DOHH2 (cell line): ENCODE data around the gene MPRIP.

Experiments used
- H3F3A ChIP-seq: fragments of 200-600 bp; sonication (generic), shearing (Covaris generic); 2 replicates; pipeline ENCODE4 v1.6.0; 2016; ENCODE audit warnings: antibody characterized with exemption, mild to moderate bottlenecking; ENCODE audit not compliant: control insufficient read depth, insufficient read depth
- H3K27ac ChIP-seq: fragments of 200-600 bp; sonication (generic); 2 replicates; pipeline ENCODE4 v1.5.1; 2014; ENCODE audit warnings: low read depth, mild to moderate bottlenecking, low read length, moderate library complexity
- H3K27me3 ChIP-seq: fragments of 200-600 bp; sonication (generic); 2 replicates; pipeline ENCODE4 v1.6.1; 2014; ENCODE audit warnings: mild to moderate bottlenecking, low read length, mixed read lengths; ENCODE audit not compliant: control insufficient read depth
- H3K36me3 ChIP-seq: fragments of 200-600 bp; sonication (generic); 2 replicates; pipeline ENCODE4 v1.6.1; 2014; ENCODE audit warnings: mild to moderate bottlenecking, low read length, moderate library complexity, mixed read lengths; ENCODE audit not compliant: control insufficient read depth
- H3K4me1 ChIP-seq: fragments of 200-600 bp; sonication (generic); 2 replicates; pipeline ENCODE4 v1.6.1; 2014; ENCODE audit warnings: mild to moderate bottlenecking, low read length, mixed read lengths; ENCODE audit not compliant: control insufficient read depth
- H3K4me2 ChIP-seq: fragments of 200-600 bp; sonication (generic); 2 replicates; pipeline ENCODE4 v1.6.0; 2014; ENCODE audit warnings: mild to moderate bottlenecking, low read length, moderate library complexity
- H3K4me3 ChIP-seq: fragments of 200-600 bp; sonication (generic); 2 replicates; pipeline ENCODE4 v1.5.1; 2014; ENCODE audit warnings: mild to moderate bottlenecking, low read length, mixed read lengths
- H3K79me2 ChIP-seq: fragments of 200-600 bp; sonication (generic); 2 replicates; pipeline ENCODE4 v1.6.1; 2014; ENCODE audit warnings: mild to moderate bottlenecking, low read length, mixed read lengths; ENCODE audit not compliant: control insufficient read depth
- H3K9me2 ChIP-seq: fragments of 200-600 bp; sonication (generic); replicated peaks from 2 replicates; pipeline ENCODE4 v1.6.1; 2014; ENCODE audit warnings: mild to moderate bottlenecking, low read length, mixed read lengths; ENCODE audit not compliant: control insufficient read depth
- H3K9me3 ChIP-seq: fragments of 200-600 bp; sonication (generic); 2 replicates; pipeline ENCODE4 v1.6.1; 2014; ENCODE audit warnings: antibody characterized with exemption, low read length, mixed read lengths; ENCODE audit not compliant: control insufficient read depth, insufficient read depth
- H4K20me1 ChIP-seq: fragments of 200-600 bp; sonication (generic); 2 replicates; pipeline ENCODE4 v1.6.0; 2014; ENCODE audit warnings: low read depth, mild to moderate bottlenecking, antibody characterized with exemption, low read length, moderate library complexity; ENCODE audit not compliant: control insufficient read depth, insufficient read depth
- EZH2phosphoT487 ChIP-seq: fragments of 200-600 bp; sonication (generic); IDR thresholded peaks from 2 replicates; pipeline ENCODE4 v1.6.1; 2017; ENCODE audit warnings: borderline replicate concordance, mild to moderate bottlenecking, antibody characterized with exemption, low read length, moderate library complexity, mixed read lengths
- TF ChIP-seq, protein P1 (sequence below): fragments of 200-600 bp; sonication (generic); IDR thresholded peaks from one replicate; pipeline ENCODE4 v1.5.1; 2014; ENCODE audit warnings: antibody characterized with exemption, mild to moderate bottlenecking, low read depth, low read length; ENCODE audit not compliant: poor library complexity, severe bottlenecking

MPRIP gene

GRCh38 chr17:17119533-17119932 lies 77.3 kb downstream of the MPRIP start:
- Histone ChIP-seq H3K27ac (no peak overlapping the region), H3K9me2 (no peaks in the 10 kb centered on the region), H3K4me1 (peaks cover 38% of the 10 kb centered on the region), H3K4me2 (peak overlapping the region; percentile 14; the same call in 1 of the 2 replicates), H3K9me3 (no peaks in the 10 kb centered on the region), H3K27me3 (no peaks in the 10 kb centered on the region), H3K36me3 (no peaks in the 10 kb centered on the region), H3F3A (no peaks in the 10 kb centered on the region), H3K4me3 (no peak overlapping the region), H3K79me2 (peaks cover 90% of the 10 kb centered on the region), H4K20me1 (peaks cover 23% of the 10 kb centered on the region)
- TF ChIP-seq EZH2phosphoT487 = no peak
- TF ChIP-seq, protein P1, sequence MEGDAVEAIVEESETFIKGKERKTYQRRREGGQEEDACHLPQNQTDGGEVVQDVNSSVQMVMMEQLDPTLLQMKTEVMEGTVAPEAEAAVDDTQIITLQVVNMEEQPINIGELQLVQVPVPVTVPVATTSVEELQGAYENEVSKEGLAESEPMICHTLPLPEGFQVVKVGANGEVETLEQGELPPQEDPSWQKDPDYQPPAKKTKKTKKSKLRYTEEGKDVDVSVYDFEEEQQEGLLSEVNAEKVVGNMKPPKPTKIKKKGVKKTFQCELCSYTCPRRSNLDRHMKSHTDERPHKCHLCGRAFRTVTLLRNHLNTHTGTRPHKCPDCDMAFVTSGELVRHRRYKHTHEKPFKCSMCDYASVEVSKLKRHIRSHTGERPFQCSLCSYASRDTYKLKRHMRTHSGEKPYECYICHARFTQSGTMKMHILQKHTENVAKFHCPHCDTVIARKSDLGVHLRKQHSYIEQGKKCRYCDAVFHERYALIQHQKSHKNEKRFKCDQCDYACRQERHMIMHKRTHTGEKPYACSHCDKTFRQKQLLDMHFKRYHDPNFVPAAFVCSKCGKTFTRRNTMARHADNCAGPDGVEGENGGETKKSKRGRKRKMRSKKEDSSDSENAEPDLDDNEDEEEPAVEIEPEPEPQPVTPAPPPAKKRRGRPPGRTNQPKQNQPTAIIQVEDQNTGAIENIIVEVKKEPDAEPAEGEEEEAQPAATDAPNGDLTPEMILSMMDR = no peak

GRCh38 chr17:17120294-17120693 lies 78.0 kb downstream of the MPRIP start:
- no peaks in the 10 kb centered on the region for H3K27me3 ChIP-seq
- H3K9me2 ChIP-seq = no peaks in the 10 kb centered on the region
- peaks cover 23% of the 10 kb centered on the region for H4K20me1 ChIP-seq
- no peaks in the 10 kb centered on the region for H3K9me3 ChIP-seq
- H3K4me1 ChIP-seq = peaks cover 45% of the 10 kb centered on the region
- H3K4me2 ChIP-seq = no peak overlapping the region
- no peak for TF ChIP-seq EZH2phosphoT487
- TF ChIP-seq, protein P1 = no peak
- H3K36me3 ChIP-seq = no peaks in the 10 kb centered on the region
- H3K79me2 ChIP-seq = peaks cover 83% of the 10 kb centered on the region
- no peak overlapping the region for H3K27ac ChIP-seq
- H3F3A ChIP-seq = no peaks in the 10 kb centered on the region
- H3K4me3 ChIP-seq = no peak overlapping the region

DNA sequence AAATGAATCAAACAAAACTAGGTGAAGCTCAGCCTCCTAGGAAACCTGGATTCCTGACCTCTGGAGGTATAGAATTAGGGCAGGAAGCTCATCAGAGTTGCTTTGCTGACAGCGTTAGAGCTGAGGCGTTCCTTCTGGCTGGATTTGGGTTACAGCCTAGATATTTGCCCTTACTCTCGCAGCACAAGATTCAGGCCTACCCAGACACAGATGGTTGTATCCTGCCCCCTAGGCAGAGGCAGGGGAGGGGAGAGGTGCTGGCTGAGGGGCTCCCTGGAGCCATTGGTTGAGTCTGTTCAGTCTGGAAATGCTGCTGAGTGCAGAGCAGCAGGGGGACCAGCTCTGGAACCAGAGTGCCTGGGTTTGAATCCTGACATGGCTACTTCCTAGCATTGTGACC lies 78.4 kb downstream of the MPRIP start:
- no peak overlapping the region for H3K27ac ChIP-seq
- no peaks in the 10 kb centered on the region for H3F3A ChIP-seq
- H3K9me2 ChIP-seq = no peaks in the 10 kb centered on the region
- no peaks in the 10 kb centered on the region for H3K36me3 ChIP-seq
- no peak overlapping the region for H3K4me3 ChIP-seq
- H3K9me3 ChIP-seq = no peaks in the 10 kb centered on the region
- peaks cover 79% of the 10 kb centered on the region for H3K79me2 ChIP-seq
- TF ChIP-seq EZH2phosphoT487 = no peak
- TF ChIP-seq, protein P1 = no peak
- no peak overlapping the region for H3K4me2 ChIP-seq
- peaks cover 49% of the 10 kb centered on the region for H3K4me1 ChIP-seq
- H3K27me3 ChIP-seq = no peaks in the 10 kb centered on the region
- H4K20me1 ChIP-seq = peaks cover 20% of the 10 kb centered on the region; the same call in 1 of the 2 replicates
